WTC11 (cell line): Measurements from ENCODE around the gene CHRNA5.

Experiments used
- CREB1 ChIP-seq: sonication (generic); formaldehyde crosslinking; IDR thresholded peaks from 2 replicates; pipeline ENCODE4 v1.8.0; 2023; ENCODE audit warnings: mild to moderate bottlenecking, missing genetic modification reagents
- CTCF ChIP-seq: fragments of 200-600 bp; IDR thresholded peaks from 2 replicates; pipeline ENCODE4 v1.8.0; 2022; ENCODE audit warnings: antibody characterized with exemption
- JUN ChIP-seq: sonication (generic); formaldehyde crosslinking; IDR thresholded peaks from 2 replicates; pipeline ENCODE4 v1.8.0; 2023; ENCODE audit warnings: mild to moderate bottlenecking, missing genetic modification reagents
- MXD4 ChIP-seq: fragments of 250-450 bp; sonication (Bioruptor Pico); IDR thresholded peaks from 2 replicates; pipeline ENCODE4 v1.8.0; 2021; ENCODE audit warnings: mild to moderate bottlenecking, moderate library complexity, borderline replicate concordance
- ZNF138 ChIP-seq: sonication (generic); formaldehyde crosslinking; conservative IDR thresholded peaks from 2 replicates; pipeline ENCODE4 v1.8.1; 2022; ENCODE audit warnings: mild to moderate bottlenecking, moderate library complexity, missing genetic modification reagents
- TF ChIP-seq, protein P1 (sequence below): sonication (generic); formaldehyde crosslinking; conservative IDR thresholded peaks from 2 replicates; pipeline ENCODE4 v1.8.1; 2023; ENCODE audit warnings: mild to moderate bottlenecking, low read depth, missing genetic modification reagents, moderate library complexity
- TF ChIP-seq, protein P2 (sequence below): fragments of 250-450 bp; sonication (Bioruptor Pico); IDR thresholded peaks from 2 replicates; pipeline ENCODE4 v1.8.0; 2021; ENCODE audit warnings: mild to moderate bottlenecking
- TF ChIP-seq, protein P3 (sequence below): sonication (generic); formaldehyde crosslinking; IDR thresholded peaks from 2 replicates; pipeline ENCODE4 v1.8.1; 2023; ENCODE audit warnings: mild to moderate bottlenecking, missing genetic modification reagents, borderline replicate concordance
- TF ChIP-seq, protein P4 (sequence below): sonication (generic); formaldehyde crosslinking; IDR thresholded peaks from 2 replicates; pipeline ENCODE4 v1.8.1; 2022; ENCODE audit warnings: mild to moderate bottlenecking, missing genetic modification reagents, moderate library complexity, borderline replicate concordance

- TF ChIP-seq CTCF (no peak), MXD4 (no peak), CREB1 (no peak), ZNF138 (CRISPR knock-in tag) (no peak), JUN (no peak)
- TF ChIP-seq, protein P1, sequence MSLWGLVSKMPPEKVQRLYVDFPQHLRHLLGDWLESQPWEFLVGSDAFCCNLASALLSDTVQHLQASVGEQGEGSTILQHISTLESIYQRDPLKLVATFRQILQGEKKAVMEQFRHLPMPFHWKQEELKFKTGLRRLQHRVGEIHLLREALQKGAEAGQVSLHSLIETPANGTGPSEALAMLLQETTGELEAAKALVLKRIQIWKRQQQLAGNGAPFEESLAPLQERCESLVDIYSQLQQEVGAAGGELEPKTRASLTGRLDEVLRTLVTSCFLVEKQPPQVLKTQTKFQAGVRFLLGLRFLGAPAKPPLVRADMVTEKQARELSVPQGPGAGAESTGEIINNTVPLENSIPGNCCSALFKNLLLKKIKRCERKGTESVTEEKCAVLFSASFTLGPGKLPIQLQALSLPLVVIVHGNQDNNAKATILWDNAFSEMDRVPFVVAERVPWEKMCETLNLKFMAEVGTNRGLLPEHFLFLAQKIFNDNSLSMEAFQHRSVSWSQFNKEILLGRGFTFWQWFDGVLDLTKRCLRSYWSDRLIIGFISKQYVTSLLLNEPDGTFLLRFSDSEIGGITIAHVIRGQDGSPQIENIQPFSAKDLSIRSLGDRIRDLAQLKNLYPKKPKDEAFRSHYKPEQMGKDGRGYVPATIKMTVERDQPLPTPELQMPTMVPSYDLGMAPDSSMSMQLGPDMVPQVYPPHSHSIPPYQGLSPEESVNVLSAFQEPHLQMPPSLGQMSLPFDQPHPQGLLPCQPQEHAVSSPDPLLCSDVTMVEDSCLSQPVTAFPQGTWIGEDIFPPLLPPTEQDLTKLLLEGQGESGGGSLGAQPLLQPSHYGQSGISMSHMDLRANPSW = no peak
- TF ChIP-seq, protein P2, sequence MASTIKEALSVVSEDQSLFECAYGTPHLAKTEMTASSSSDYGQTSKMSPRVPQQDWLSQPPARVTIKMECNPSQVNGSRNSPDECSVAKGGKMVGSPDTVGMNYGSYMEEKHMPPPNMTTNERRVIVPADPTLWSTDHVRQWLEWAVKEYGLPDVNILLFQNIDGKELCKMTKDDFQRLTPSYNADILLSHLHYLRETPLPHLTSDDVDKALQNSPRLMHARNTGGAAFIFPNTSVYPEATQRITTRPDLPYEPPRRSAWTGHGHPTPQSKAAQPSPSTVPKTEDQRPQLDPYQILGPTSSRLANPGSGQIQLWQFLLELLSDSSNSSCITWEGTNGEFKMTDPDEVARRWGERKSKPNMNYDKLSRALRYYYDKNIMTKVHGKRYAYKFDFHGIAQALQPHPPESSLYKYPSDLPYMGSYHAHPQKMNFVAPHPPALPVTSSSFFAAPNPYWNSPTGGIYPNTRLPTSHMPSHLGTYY (CRISPR knock-in tag) = no peak
- TF ChIP-seq, protein P3, sequence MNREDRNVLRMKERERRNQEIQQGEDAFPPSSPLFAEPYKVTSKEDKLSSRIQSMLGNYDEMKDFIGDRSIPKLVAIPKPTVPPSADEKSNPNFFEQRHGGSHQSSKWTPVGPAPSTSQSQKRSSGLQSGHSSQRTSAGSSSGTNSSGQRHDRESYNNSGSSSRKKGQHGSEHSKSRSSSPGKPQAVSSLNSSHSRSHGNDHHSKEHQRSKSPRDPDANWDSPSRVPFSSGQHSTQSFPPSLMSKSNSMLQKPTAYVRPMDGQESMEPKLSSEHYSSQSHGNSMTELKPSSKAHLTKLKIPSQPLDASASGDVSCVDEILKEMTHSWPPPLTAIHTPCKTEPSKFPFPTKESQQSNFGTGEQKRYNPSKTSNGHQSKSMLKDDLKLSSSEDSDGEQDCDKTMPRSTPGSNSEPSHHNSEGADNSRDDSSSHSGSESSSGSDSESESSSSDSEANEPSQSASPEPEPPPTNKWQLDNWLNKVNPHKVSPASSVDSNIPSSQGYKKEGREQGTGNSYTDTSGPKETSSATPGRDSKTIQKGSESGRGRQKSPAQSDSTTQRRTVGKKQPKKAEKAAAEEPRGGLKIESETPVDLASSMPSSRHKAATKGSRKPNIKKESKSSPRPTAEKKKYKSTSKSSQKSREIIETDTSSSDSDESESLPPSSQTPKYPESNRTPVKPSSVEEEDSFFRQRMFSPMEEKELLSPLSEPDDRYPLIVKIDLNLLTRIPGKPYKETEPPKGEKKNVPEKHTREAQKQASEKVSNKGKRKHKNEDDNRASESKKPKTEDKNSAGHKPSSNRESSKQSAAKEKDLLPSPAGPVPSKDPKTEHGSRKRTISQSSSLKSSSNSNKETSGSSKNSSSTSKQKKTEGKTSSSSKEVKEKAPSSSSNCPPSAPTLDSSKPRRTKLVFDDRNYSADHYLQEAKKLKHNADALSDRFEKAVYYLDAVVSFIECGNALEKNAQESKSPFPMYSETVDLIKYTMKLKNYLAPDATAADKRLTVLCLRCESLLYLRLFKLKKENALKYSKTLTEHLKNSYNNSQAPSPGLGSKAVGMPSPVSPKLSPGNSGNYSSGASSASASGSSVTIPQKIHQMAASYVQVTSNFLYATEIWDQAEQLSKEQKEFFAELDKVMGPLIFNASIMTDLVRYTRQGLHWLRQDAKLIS (CRISPR knock-in tag) = no peak
- TF ChIP-seq, protein P4, sequence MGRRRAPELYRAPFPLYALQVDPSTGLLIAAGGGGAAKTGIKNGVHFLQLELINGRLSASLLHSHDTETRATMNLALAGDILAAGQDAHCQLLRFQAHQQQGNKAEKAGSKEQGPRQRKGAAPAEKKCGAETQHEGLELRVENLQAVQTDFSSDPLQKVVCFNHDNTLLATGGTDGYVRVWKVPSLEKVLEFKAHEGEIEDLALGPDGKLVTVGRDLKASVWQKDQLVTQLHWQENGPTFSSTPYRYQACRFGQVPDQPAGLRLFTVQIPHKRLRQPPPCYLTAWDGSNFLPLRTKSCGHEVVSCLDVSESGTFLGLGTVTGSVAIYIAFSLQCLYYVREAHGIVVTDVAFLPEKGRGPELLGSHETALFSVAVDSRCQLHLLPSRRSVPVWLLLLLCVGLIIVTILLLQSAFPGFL (CRISPR knock-in tag) = no peak
These were observed 62.0 kb downstream of the CHRNA5 start for GRCh38 chr15:78627348-78627747.
